Left kidney (tissue), 2 donors: ENCODE data around the gene AOPEP. TPM values are rescaled to one million over a fixed set of nuclear protein-coding genes. Genes with fewer than 3 reads are reported as not detected.

Experiments used
- DNase-seq: peaks from one replicate; pipeline ENCODE4 v3.0.0-alpha.2; 2013
- polyA plus RNA-seq: library from polyadenylated mRNA; unstranded; fragments of 120-200 nt; gene quantifications from one replicate; pipeline ENCODE4 v1.2.1, GENCODE V29; 2013; ENCODE audit not compliant: insufficient read length

Gene AOPEP
- polyA plus RNA-seq, 1 donor: 54.5 TPM

GRCh38 chr9:94760010-94760409, 33.5 kb downstream of the AOPEP start:
- no peak for DNase-seq

GRCh38 chr9:94760660-94761059, 34.2 kb downstream of the AOPEP start:
- DNase-seq: no peak

GRCh38 chr9:94761481-94761880, 35.0 kb downstream of the AOPEP start:
- no peak for DNase-seq

GRCh38 chr9:94767331-94768072, 41.0 kb downstream of the AOPEP start:
- DNase-seq: no peak

GRCh38 chr9:94768766-94769165, 42.3 kb downstream of the AOPEP start:
- no peak for DNase-seq

GRCh38 chr9:94770334-94770733, 43.8 kb downstream of the AOPEP start:
- no peak for DNase-seq

GRCh38 chr9:94771096-94771495, 44.6 kb downstream of the AOPEP start:
- no peak for DNase-seq

GRCh38 chr9:94772144-94772543, 45.6 kb downstream of the AOPEP start:
- DNase-seq: no peak

- DNase-seq: no peak
Measured at GRCh38 chr9:94772639-94773303, 46.3 kb downstream of the AOPEP start.

GRCh38 chr9:94773655-94774054, 47.2 kb downstream of the AOPEP start:
- no peak for DNase-seq

- no peak for DNase-seq
Measured at GRCh38 chr9:94778013-94778412, 51.5 kb downstream of the AOPEP start.

GRCh38 chr9:94779031-94779430, 52.5 kb downstream of the AOPEP start:
- no peak for DNase-seq

GRCh38 chr9:94779693-94780290, 53.3 kb downstream of the AOPEP start:
- no peak for DNase-seq

GRCh38 chr9:94780516-94780950, 54.0 kb downstream of the AOPEP start:
- DNase-seq: no peak

- no peak for DNase-seq
Measured at GRCh38 chr9:94782355-94783101, 56.0 kb downstream of the AOPEP start.

GRCh38 chr9:94783102-94783682, 56.7 kb downstream of the AOPEP start:
- DNase-seq: peak; percentile 82

- no peak for DNase-seq
Measured at GRCh38 chr9:94783928-94784327, 57.4 kb downstream of the AOPEP start.

- no peak for DNase-seq
Measured at GRCh38 chr9:94785215-94786169, 59.0 kb downstream of the AOPEP start.

GRCh38 chr9:94786586-94786985, 60.1 kb downstream of the AOPEP start:
- DNase-seq: no peak

GRCh38 chr9:94787266-94787665, 60.8 kb downstream of the AOPEP start:
- no peak for DNase-seq

- no peak for DNase-seq
Measured at GRCh38 chr9:94788570-94789105, 62.1 kb downstream of the AOPEP start.
